HL-60/S4 treated with retinoic acid at 250 ng/mL for 4 days and 3 days (cell line): Measurements from ENCODE around the gene ZNHIT1.
"Not testable (repeated sequence)": the region's sequence is repeated elsewhere in the genome, so short reads cannot be mapped to it uniquely, and the experiment has no call there.

Source experiments
- in situ Hi-C: fragments of 300-500 bp; cut with MboI; formaldehyde crosslinking; loops from 2 replicates; pipeline ENCODE4 v1.7.0; 2022; ENCODE audit warnings: low sequenced_read_pairs

Gene ZNHIT1

GRCh38 chr7:101186844-101187428 is 31.0 kb upstream of the ZNHIT1 start:
- in situ Hi-C loops, result no loop called here

GRCh38 chr7:101189109-101189508 is 28.9 kb upstream of the ZNHIT1 start:
- in situ Hi-C loops, result no loop called here

GRCh38 chr7:101195884-101196283 is 22.1 kb upstream of the ZNHIT1 start:
- in situ Hi-C loops, result no loop called here

GRCh38 chr7:101197991-101198390 is 20.0 kb upstream of the ZNHIT1 start:
- in situ Hi-C loops, result no loop called here

- in situ Hi-C loops, result no loop called here
Observed at GRCh38 chr7:101198476-101198875, 19.5 kb upstream of the ZNHIT1 start.

- in situ Hi-C loops, result not testable (repeated sequence)
Observed at GRCh38 chr7:101199522-101199921, 18.4 kb upstream of the ZNHIT1 start.

GRCh38 chr7:101200504-101200861 is 17.5 kb upstream of the ZNHIT1 start:
- in situ Hi-C loops, result no loop called here

- in situ Hi-C loops, result no loop called here
Observed at GRCh38 chr7:101200862-101201599, 16.9 kb upstream of the ZNHIT1 start, which contains the start of gene MOGAT3. MOGAT3 (minus strand) TSS chr7:101201036; CDS start chr7:101200854, 182 bp downstream.

- in situ Hi-C loops, result no loop called here
Observed at GRCh38 chr7:101201695-101202602, 16.0 kb upstream of the ZNHIT1 start.

- in situ Hi-C loops, result no loop called here
Observed at GRCh38 chr7:101202603-101202918, 15.4 kb upstream of the ZNHIT1 start.

- in situ Hi-C loops, result not testable (repeated sequence)
Observed at GRCh38 chr7:101203740-101204738, 13.9 kb upstream of the ZNHIT1 start.

- in situ Hi-C loops, result no loop called here
Observed at GRCh38 chr7:101205901-101206664, 11.9 kb upstream of the ZNHIT1 start.

- in situ Hi-C loops, result no loop called here
Observed at GRCh38 chr7:101206665-101207042, 11.3 kb upstream of the ZNHIT1 start.

GRCh38 chr7:101207459-101207858 is 10.5 kb upstream of the ZNHIT1 start:
- in situ Hi-C loops, result no loop called here

GRCh38 chr7:101208794-101209193 is 9.2 kb upstream of the ZNHIT1 start:
- in situ Hi-C loops, result no loop called here

GRCh38 chr7:101210143-101210542 is 7.8 kb upstream of the ZNHIT1 start:
- in situ Hi-C loops, result no loop called here

- in situ Hi-C loops, result no loop called here
Observed at GRCh38 chr7:101211501-101211900, 6.5 kb upstream of the ZNHIT1 start.

GRCh38 chr7:101212014-101212413 is 6.0 kb upstream of the ZNHIT1 start:
- in situ Hi-C loops, result no loop called here

- in situ Hi-C loops, result no loop called here
Observed at GRCh38 chr7:101216001-101216859, 1.7 kb upstream of the ZNHIT1 start.
